VCaP (cell line): ENCODE measurements around the gene BTD.

Source experiments
- H3K27ac ChIP-seq: fragments of 450-650 bp; 2 replicates; pipeline ENCODE4 v1.5.1; 2017
- TF ChIP-seq, protein P1 (sequence below): fragments of 450-650 bp; conservative IDR thresholded peaks from 2 replicates; pipeline ENCODE4 v1.5.1; 2017; ENCODE audit warnings: mild to moderate bottlenecking, moderate library complexity

The BTD gene

GRCh38 chr3:15649858-15650257 lies 48.3 kb downstream of the BTD start:
- H3K27ac ChIP-seq: no peak overlapping the region

DNA sequence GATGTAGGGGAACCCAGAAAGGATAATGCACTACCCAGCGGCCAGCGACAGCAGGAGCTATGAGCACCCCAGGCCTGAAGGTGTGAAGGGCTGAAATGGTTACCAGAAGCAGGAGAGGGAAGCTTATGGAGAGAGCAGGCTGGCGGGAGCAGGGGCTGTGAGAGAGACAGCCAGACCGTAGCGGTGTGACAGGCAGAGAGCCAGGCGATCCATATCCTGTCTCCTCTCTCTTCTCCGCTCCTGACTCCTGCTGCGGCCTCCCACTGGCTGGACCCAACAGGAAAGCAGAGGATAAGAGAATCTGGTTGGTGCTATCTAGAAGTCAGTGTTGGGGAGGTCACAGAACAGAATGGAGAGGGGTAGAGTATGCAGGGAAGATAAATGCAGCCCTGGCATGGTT lies 49.9 kb downstream of the BTD start:
- no peak overlapping the region for H3K27ac ChIP-seq
- TF ChIP-seq, protein P1, sequence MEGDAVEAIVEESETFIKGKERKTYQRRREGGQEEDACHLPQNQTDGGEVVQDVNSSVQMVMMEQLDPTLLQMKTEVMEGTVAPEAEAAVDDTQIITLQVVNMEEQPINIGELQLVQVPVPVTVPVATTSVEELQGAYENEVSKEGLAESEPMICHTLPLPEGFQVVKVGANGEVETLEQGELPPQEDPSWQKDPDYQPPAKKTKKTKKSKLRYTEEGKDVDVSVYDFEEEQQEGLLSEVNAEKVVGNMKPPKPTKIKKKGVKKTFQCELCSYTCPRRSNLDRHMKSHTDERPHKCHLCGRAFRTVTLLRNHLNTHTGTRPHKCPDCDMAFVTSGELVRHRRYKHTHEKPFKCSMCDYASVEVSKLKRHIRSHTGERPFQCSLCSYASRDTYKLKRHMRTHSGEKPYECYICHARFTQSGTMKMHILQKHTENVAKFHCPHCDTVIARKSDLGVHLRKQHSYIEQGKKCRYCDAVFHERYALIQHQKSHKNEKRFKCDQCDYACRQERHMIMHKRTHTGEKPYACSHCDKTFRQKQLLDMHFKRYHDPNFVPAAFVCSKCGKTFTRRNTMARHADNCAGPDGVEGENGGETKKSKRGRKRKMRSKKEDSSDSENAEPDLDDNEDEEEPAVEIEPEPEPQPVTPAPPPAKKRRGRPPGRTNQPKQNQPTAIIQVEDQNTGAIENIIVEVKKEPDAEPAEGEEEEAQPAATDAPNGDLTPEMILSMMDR: no peak

More at GRCh38 chr3:15649858-15650257, 48.3 kb downstream of the BTD start:
- TF ChIP-seq, protein P1: no peak

GRCh38 chr3:15653321-15653720 lies 51.8 kb downstream of the BTD start:
- no peak overlapping the region for H3K27ac ChIP-seq

DNA sequence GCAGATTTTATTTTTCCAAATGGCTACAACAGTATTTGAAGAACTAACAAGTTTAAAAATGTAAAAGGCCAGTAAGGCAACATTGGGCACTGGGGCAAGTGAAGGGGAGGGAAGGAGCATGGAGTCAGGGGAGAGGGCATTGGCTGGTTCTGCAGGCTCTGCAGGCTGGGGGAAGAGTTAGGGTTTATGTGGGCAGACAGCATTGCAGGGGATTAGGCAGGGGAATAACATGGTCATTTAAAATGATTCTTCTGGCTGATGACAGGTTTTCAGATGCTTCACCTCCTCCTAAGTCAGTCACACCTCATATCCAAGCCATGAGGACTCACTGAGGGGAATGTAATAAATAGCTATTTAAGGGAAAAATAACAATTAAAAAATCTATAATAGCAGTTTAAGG lies 52.6 kb downstream of the BTD start:
- H3K27ac ChIP-seq: no peak overlapping the region
- TF ChIP-seq, protein P1: no peak

More at GRCh38 chr3:15653321-15653720, 51.8 kb downstream of the BTD start:
- TF ChIP-seq, protein P1: no peak

GRCh38 chr3:15654891-15655290 lies 53.3 kb downstream of the BTD start:
- no peak overlapping the region for H3K27ac ChIP-seq
- TF ChIP-seq, protein P1: no peak

GRCh38 chr3:15656342-15656741 lies 54.8 kb downstream of the BTD start:
- TF ChIP-seq, protein P1: no peak
- no peak overlapping the region for H3K27ac ChIP-seq

- no peak overlapping the region for H3K27ac ChIP-seq
- TF ChIP-seq, protein P1: no peak
Measured at GRCh38 chr3:15657016-15657415, 55.5 kb downstream of the BTD start.
